HL-60 (cell line): ENCODE results near the gene RBFOX2.

Experiments
- DNase-seq, 2 experiments: peaks; one replicate each; pipeline ENCODE4 v3.0.0-alpha.2; 2010 to 2020; ENCODE audit warnings: low read depth in 1 of 2, low spot score in 1 of 2
- H3K27ac ChIP-seq: fragments of 250-450 bp; sonication (Bioruptor Pico); replicated peaks from 2 replicates; pipeline ENCODE4 v1.5.1; 2020; ENCODE audit warnings: mild to moderate bottlenecking, moderate library complexity
- H3K27me3 ChIP-seq: fragments of 250-450 bp; sonication (Bioruptor Pico); 2 replicates; pipeline ENCODE4 v1.5.1; 2021; ENCODE audit warnings: mild to moderate bottlenecking, moderate library complexity; ENCODE audit not compliant: insufficient read depth, poor library complexity, severe bottlenecking
- H3K4me3 ChIP-seq: replicated peaks from 2 replicates; pipeline ENCODE4 v1.5.1; 2011; ENCODE audit warnings: mild to moderate bottlenecking, control low read depth, low read length; ENCODE audit not compliant: insufficient read depth
- CTCF ChIP-seq: IDR thresholded peaks from one replicate; pipeline ENCODE4 v1.5.1; 2011; ENCODE audit warnings: low read length, control low read depth, inconsistent platforms; ENCODE audit not compliant: insufficient read depth
- GABPA ChIP-seq: IDR thresholded peaks from 2 replicates; pipeline ENCODE4 v1.6.1; 2012; ENCODE audit warnings: low read depth
- POLR2AphosphoS5 ChIP-seq: IDR thresholded peaks from 2 replicates; pipeline ENCODE4 v1.6.1; 2012; ENCODE audit warnings: low read depth
- REST ChIP-seq: IDR thresholded peaks from 2 replicates; pipeline ENCODE4 v1.6.1; 2012; ENCODE audit warnings: low read depth; ENCODE audit not compliant: insufficient replicate concordance
- SPI1 ChIP-seq: IDR thresholded peaks from 2 replicates; pipeline ENCODE4 v1.6.1; 2012; ENCODE audit warnings: low read depth, mild to moderate bottlenecking, borderline replicate concordance

The RBFOX2 gene

GRCh38 chr22:35838855-35839576 is 189.6 kb downstream of the RBFOX2 start:
- DNase-seq, result no peak
- H3K27me3 ChIP-seq, result peaks cover 17% of the 10 kb centered on the region
- H3K4me3 ChIP-seq, result no peak overlapping the region
- H3K27ac ChIP-seq, result no peak overlapping the region
- TF ChIP-seq CTCF, result no peak
- no peak for TF ChIP-seq GABPA
- no peak for TF ChIP-seq POLR2AphosphoS5
- no peak for TF ChIP-seq SPI1
- TF ChIP-seq REST, result no peak

GRCh38 chr22:35837101-35837727 is 191.4 kb downstream of the RBFOX2 start:
- TF ChIP-seq CTCF, result no peak
- no peak for TF ChIP-seq GABPA
- TF ChIP-seq REST, result no peak
- TF ChIP-seq SPI1, result no peak
- TF ChIP-seq POLR2AphosphoS5, result no peak
- Histone ChIP-seq H3K4me3 (no peak overlapping the region), H3K27ac (no peak overlapping the region), H3K27me3 (peaks cover 17% of the 10 kb centered on the region)
- no peak for DNase-seq

GRCh38 chr22:35835998-35836691 is 192.5 kb downstream of the RBFOX2 start:
- DNase-seq, result no peak
- no peak for TF ChIP-seq SPI1
- no peak for TF ChIP-seq CTCF
- no peak for TF ChIP-seq POLR2AphosphoS5
- TF ChIP-seq REST, result no peak
- Histone ChIP-seq H3K27me3 (peaks cover 16% of the 10 kb centered on the region), H3K4me3 (no peak overlapping the region), H3K27ac (no peak overlapping the region)
